K562 (cell line): ENCODE measurements around the gene RAPSN. TPM values are rescaled to one million over a fixed set of nuclear protein-coding genes. Genes with fewer than 3 reads are reported as not detected.
A peak's percentile ranks its signal among the peaks of the same experiment; 100 is the strongest.
"Not testable (repeated sequence)": the region's sequence is repeated elsewhere in the genome, so short reads cannot be mapped to it uniquely, and the experiment has no call there.

Experiments
- ARID2 ChIP-seq: fragments of 450-650 bp; IDR thresholded peaks from 2 replicates; pipeline ENCODE4 v1.6.1; 2017; ENCODE audit warnings: antibody characterized with exemption, mild to moderate bottlenecking
- BCOR ChIP-seq: fragments of 450-650 bp; IDR thresholded peaks from 2 replicates; pipeline ENCODE4 v1.6.1; 2016
- CEBPG ChIP-seq, 3 experiments: fragments of 200-800 bp in 1 of 3; sonication (Bioruptor generic) in 1 of 3; sonication (generic) in 1 of 3; formaldehyde crosslinking in 1 of 3; IDR thresholded peaks in 2 of 3; conservative IDR thresholded peaks in 1 of 3; 2 replicates each; pipeline versions ENCODE4 v1.6.1 to v1.8.0; 2016 to 2022; ENCODE audit warnings: missing compliant biosample characterization in 2 of 3, missing genetic modification characterization in 2 of 3, mild to moderate bottlenecking in 1 of 3, missing genetic modification reagents in 1 of 3
- CTCFL ChIP-seq: IDR thresholded peaks from 2 replicates; pipeline ENCODE4 v1.6.1; 2011; ENCODE audit warnings: borderline replicate concordance, low read depth, mild to moderate bottlenecking, moderate library complexity, low read length; ENCODE audit not compliant: insufficient read depth, poor library complexity, severe bottlenecking
- HMBOX1 ChIP-seq: sonication (generic); IDR thresholded peaks from 2 replicates; pipeline ENCODE4 v1.6.1; 2016
- JUND ChIP-seq, 2 experiments: IDR thresholded peaks; 2 replicates in 1 of 2; 3 replicates in 1 of 2; pipeline ENCODE4 v1.6.1; 2011; ENCODE audit warnings: borderline replicate concordance in 2 of 2, low read depth in 2 of 2, low read length in 2 of 2, improper control_type of control experiment in 1 of 2, missing biosample characterization in 1 of 2, missing genetic modification characterization in 1 of 2, missing genetic modification reagents in 1 of 2
- MYC ChIP-seq, 2 experiments: fragments of 250-450 bp in 1 of 2; sonication (Bioruptor Pico) in 1 of 2; IDR thresholded peaks; 2 replicates each; pipeline versions ENCODE4 v1.5.1 to v1.6.1; 2012 to 2021; ENCODE audit warnings: low read depth in 2 of 2, borderline replicate concordance in 1 of 2, improper control_type of control experiment in 1 of 2, low read length in 1 of 2, mild to moderate bottlenecking in 1 of 2, moderate library complexity in 1 of 2
- RCOR1 ChIP-seq, 2 experiments: IDR thresholded peaks; 2 replicates each; pipeline ENCODE4 v1.6.1; 2012; ENCODE audit warnings: low read depth in 2 of 2, low read length in 2 of 2, borderline replicate concordance in 1 of 2, improper control_type of control experiment in 1 of 2
- SMAD4 ChIP-seq: fragments of 250-450 bp; sonication (Bioruptor Pico); conservative IDR thresholded peaks from 2 replicates; pipeline ENCODE4 v1.8.0; 2021; ENCODE audit warnings: inconsistent platforms, mild to moderate bottlenecking, moderate library complexity
- SMARCA4 ChIP-seq: fragments of 450-650 bp; IDR thresholded peaks from 2 replicates; pipeline ENCODE4 v1.6.1; 2016
- SP1 ChIP-seq: sonication (generic); formaldehyde crosslinking; IDR thresholded peaks from 2 replicates; pipeline ENCODE4 v1.8.1; 2022; ENCODE audit warnings: mild to moderate bottlenecking, missing genetic modification reagents
- STAG1 ChIP-seq: sonication (generic); formaldehyde crosslinking; IDR thresholded peaks from 2 replicates; pipeline ENCODE4 v1.5.0; 2020; ENCODE audit warnings: missing genetic modification reagents, borderline replicate concordance
- TEAD4 ChIP-seq, 2 experiments: sonication (generic) in 1 of 2; formaldehyde crosslinking in 1 of 2; IDR thresholded peaks; 2 replicates each; pipeline versions ENCODE4 v1.6.1 to v1.8.0; 2012 to 2022; ENCODE audit warnings: borderline replicate concordance in 1 of 2, inconsistent platforms in 1 of 2, low read length in 1 of 2, mild to moderate bottlenecking in 1 of 2, missing genetic modification reagents in 1 of 2
- XRCC5 ChIP-seq: fragments of 200-400 bp; formaldehyde crosslinking; IDR thresholded peaks from 2 replicates; pipeline ENCODE4 v1.6.1; 2017; ENCODE audit warnings: low read depth, mild to moderate bottlenecking, low read length
- ZFP36 ChIP-seq: fragments of 150-350 bp; IDR thresholded peaks from 2 replicates; pipeline ENCODE4 v1.6.1; 2018; ENCODE audit warnings: low read length, low read depth; ENCODE audit not compliant: partially characterized antibody
- ZNF263 ChIP-seq: sonication (generic); formaldehyde crosslinking; IDR thresholded peaks from 2 replicates; pipeline ENCODE4 v1.8.0; 2022; ENCODE audit warnings: mild to moderate bottlenecking, missing genetic modification reagents, borderline replicate concordance
- ZNF384 ChIP-seq: IDR thresholded peaks from 2 replicates; pipeline ENCODE4 v1.6.1; 2012; ENCODE audit warnings: low read depth, low read length, improper control_type of control experiment
- polyA plus RNA-seq, 8 experiments: library from polyadenylated mRNA; depleted of rRNA in 4 of 8; stranded (reverse) in 5 of 8; unstranded in 3 of 8; fragments of >200 nt; fragmentation: Nextera tagmentation in 2 of 8; fragmentation: Illumina TruSeq in 1 of 8; extraction: Ambion mirVana in 2 of 8; extraction: Trizol in 1 of 8; gene quantifications; 2 replicates each; pipeline versions ENCODE4 v1.2.1 to v1.2.3, GENCODE V29; 2011 to 2014; ENCODE audit warnings: inconsistent platforms in 1 of 8, missing spikeins in 1 of 8
- total RNA-seq, 7 experiments: library from RNA; depleted of rRNA in 6 of 7; stranded (reverse); fragments of >200 nt in 6 of 7; fragmentation: Illumina TruSeq in 2 of 7; extraction: Trizol in 2 of 7; gene quantifications; 2 replicates each; pipeline versions ENCODE4 v1.2.1 to v1.2.3, GENCODE V29; 2011 to 2021; ENCODE audit warnings: low replicate concordance in 1 of 7
- TF ChIP-seq, protein P1 (sequence below): fragments of 450-650 bp; formaldehyde crosslinking; IDR thresholded peaks from 2 replicates; pipeline ENCODE4 v1.4.0; 2020; ENCODE audit warnings: mild to moderate bottlenecking, moderate library complexity
- TF ChIP-seq, protein P2 (sequence below), 2 experiments: fragments of 450-650 bp; IDR thresholded peaks; 2 replicates each; pipeline ENCODE4 v1.6.1; 2016

RAPSN gene
- total and polyA plus RNA-seq, 9 of the 15 experiments (the other 6 are each of a cell fraction or from before 2014, with no cell fraction given): 0.06 to 0.11 TPM; not detected in 7

GRCh38 chr11:47454258-47454671, 5.3 kb upstream of the RAPSN start (continued):
- TF ChIP-seq CTCFL: peak; percentile 52
- TF ChIP-seq SP1 (CRISPR knock-in tag): peak; percentile 64
- TF ChIP-seq ZNF263: peak; percentile 42; the same call in 1 of the 2 replicates
- peak; percentile 69; the same call in 1 of the 2 replicates for TF ChIP-seq CEBPG (CRISPR knock-in tag; IDR thresholded peaks at IDR 0.05)
- TF ChIP-seq CEBPG (tag; conservative IDR thresholded peaks at IDR 0.05 in 1 of 2, IDR thresholded peaks at IDR 0.05 in 1 of 2): peak; percentile 70 to 88; a peak in 3 of 4 replicates
- peak; percentile 7 for TF ChIP-seq ZFP36
- TF ChIP-seq ZNF384: peak; percentile 99
- TF ChIP-seq MYC (IDR thresholded peaks at IDR 0.05; ENCODE audit: low read depth, low read length): peak; percentile 46; the same call in 1 of the 2 replicates
- TF ChIP-seq MYC (CRISPR knock-in tag; IDR thresholded peaks at IDR 0.05; ENCODE audit: borderline replicate concordance, low read depth); TEAD4 (CRISPR knock-in tag; IDR thresholded peaks at IDR 0.05; ENCODE audit: borderline replicate concordance): not testable (repeated sequence)
- TF ChIP-seq RCOR1 (IDR thresholded peaks at IDR 0.05; ENCODE audit: borderline replicate concordance in 1 of 2, low read depth in 2 of 2, low read length in 2 of 2): peak in 1 of 2 experiments; percentile 52; a peak in 1 of 4 replicates
- peak; percentile 55; the same call in 1 of the 2 replicates for TF ChIP-seq HMBOX1
- peak; percentile 56; the same call in 1 of the 2 replicates for TF ChIP-seq JUND (IDR thresholded peaks at IDR 0.05; ENCODE audit: borderline replicate concordance, low read depth, low read length)
- TF ChIP-seq JUND (tag; IDR thresholded peaks at IDR 0.05; ENCODE audit: borderline replicate concordance, low read depth, low read length): peak; percentile 29; the same call in 1 of the 3 replicates
- TF ChIP-seq, protein P1, sequence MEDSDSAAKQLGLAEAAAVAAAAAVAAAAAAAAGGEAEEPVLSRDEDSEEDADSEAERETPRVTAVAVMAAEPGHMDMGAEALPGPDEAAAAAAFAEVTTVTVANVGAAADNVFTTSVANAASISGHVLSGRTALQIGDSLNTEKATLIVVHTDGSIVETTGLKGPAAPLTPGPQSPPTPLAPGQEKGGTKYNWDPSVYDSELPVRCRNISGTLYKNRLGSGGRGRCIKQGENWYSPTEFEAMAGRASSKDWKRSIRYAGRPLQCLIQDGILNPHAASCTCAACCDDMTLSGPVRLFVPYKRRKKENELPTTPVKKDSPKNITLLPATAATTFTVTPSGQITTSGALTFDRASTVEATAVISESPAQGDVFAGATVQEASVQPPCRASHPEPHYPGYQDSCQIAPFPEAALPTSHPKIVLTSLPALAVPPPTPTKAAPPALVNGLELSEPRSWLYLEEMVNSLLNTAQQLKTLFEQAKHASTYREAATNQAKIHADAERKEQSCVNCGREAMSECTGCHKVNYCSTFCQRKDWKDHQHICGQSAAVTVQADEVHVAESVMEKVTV (CRISPR knock-in tag): peak; percentile 51; the same call in 1 of the 2 replicates
- TF ChIP-seq BCOR: peak; percentile 21; the same call in 1 of the 2 replicates
- peak; percentile 63; the same call in 1 of the 2 replicates for TF ChIP-seq STAG1 (CRISPR knock-in tag)
- TF ChIP-seq ARID2: 0 out of 2 replicates have a peak, but pooled peaks have one; percentile 62
- TF ChIP-seq XRCC5: 0 out of 2 replicates have a peak, but pooled peaks have one; percentile 52
- peak; percentile 8; the same call in 1 of the 2 replicates for TF ChIP-seq TEAD4 (IDR thresholded peaks at IDR 0.05; ENCODE audit: low read length)
- TF ChIP-seq, protein P2, sequence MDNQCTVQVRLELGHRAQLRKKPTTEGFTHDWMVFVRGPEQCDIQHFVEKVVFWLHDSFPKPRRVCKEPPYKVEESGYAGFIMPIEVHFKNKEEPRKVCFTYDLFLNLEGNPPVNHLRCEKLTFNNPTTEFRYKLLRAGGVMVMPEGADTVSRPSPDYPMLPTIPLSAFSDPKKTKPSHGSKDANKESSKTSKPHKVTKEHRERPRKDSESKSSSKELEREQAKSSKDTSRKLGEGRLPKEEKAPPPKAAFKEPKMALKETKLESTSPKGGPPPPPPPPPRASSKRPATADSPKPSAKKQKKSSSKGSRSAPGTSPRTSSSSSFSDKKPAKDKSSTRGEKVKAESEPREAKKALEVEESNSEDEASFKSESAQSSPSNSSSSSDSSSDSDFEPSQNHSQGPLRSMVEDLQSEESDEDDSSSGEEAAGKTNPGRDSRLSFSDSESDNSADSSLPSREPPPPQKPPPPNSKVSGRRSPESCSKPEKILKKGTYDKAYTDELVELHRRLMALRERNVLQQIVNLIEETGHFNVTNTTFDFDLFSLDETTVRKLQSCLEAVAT (IDR thresholded peaks at IDR 0.05): 0 out of 4 replicates have a peak, but pooled peaks of 1 of the 2 experiments have one; percentile 15
- 0 out of 2 replicates have a peak, but pooled peaks have one; percentile 20 for TF ChIP-seq SMAD4 (CRISPR knock-in tag)
- peak; percentile 62; the same call in 1 of the 2 replicates for TF ChIP-seq SMARCA4
